ENCODE results near the gene FOXA1. TPM values are rescaled to one million over a fixed set of nuclear protein-coding genes. Genes with fewer than 3 reads are reported as not detected.

Gene FOXA1
- total RNA-seq (2014; rRNA removed; shearing (Covaris generic)) = 3.9 and 6.0 TPM in 2 replicates

DNA sequence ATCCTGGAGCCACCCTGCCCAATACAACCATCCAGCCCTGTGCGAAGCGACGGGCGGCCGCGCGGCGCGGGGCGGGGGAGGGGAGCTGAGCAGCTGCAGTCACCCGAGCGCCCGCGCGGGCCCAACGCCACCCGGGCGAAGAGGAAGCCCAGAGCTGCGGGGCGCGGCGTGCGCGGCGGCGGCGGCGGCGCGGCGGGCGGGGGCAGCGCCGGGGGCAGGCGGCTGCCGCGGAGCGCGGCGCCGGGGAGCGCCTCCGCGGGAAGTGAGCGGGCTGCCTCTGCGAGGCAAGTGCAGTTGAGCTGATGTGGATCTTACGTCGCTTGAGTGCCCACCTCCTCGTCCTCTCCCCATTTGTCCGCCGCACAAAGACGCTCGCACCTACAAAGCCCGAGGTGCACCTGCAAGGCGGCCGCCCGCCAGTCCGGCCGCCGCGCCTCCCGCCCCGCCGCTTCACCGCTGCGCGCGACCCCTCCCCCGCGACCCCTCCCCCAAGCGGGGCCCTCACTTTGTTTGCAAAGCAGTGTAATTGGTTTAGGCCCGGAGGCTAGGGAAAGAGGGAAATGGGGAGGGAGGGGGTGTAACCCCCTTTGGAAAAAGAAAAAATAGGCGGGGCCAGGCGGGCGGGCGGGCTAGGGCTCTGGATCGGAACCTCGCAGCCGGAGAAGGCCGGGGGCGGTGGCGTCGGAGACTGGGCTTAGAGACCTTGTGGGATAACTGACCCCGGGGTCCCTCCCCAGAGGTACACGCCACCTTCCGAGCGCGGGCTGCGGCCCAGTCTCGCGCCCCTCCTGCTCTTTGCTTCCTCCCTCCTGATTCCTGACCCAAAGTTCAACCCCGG lies at the start of gene FOXA1, which contains the start of gene TTC6:
FOXA1 (minus strand) TSS at position 279 of the 838 bp plus-strand sequence; CDS start at position 2, 277 bp downstream.
TTC6 (plus strand) TSS at position 659 of the 838 bp plus-strand sequence. CDS start 26,436 bp downstream, outside the sequence.

Other genes with a start within 250 kb of the FOXA1 start
- gene TTC6, start 380 bp upstream of the FOXA1 start, total RNA-seq (2014; rRNA removed; shearing (Covaris generic)) = 1.8 and 2.6 TPM in 2 replicates